CD14-positive monocyte (primary cell): Measurements from ENCODE around the gene GAPT. TPM values are rescaled to one million over a fixed set of nuclear protein-coding genes. Genes with fewer than 3 reads are reported as not detected.

ENCODE experiments used
- DNase-seq, 3 donors: peaks; one replicate each; pipeline ENCODE4 v3.0.0-alpha.2; 2011 to 2022
- H2AFZ ChIP-seq: 2 replicates; pipeline ENCODE4 v1.6.0; 2012; ENCODE audit warnings: mild to moderate bottlenecking, low read depth, low read length, inconsistent platforms; ENCODE audit not compliant: insufficient read depth, poor library complexity, severe bottlenecking
- H3K27ac ChIP-seq, 2 donors: 1 replicate in 1 of 2; 2 replicates in 1 of 2; pipeline ENCODE4 v1.5.1; 2012 to 2013; ENCODE audit warnings: low read length in 2 of 2, control low read depth in 1 of 2, inconsistent platforms in 1 of 2, low read depth in 1 of 2, mild to moderate bottlenecking in 1 of 2
- H3K27me3 ChIP-seq, 2 donors: one replicate each; pipeline versions ENCODE4 v1.6.0 to v1.6.1; 2011 to 2013; ENCODE audit warnings: low read length in 2 of 2; ENCODE audit not compliant: control insufficient read depth in 2 of 2, insufficient read depth in 2 of 2
- H3K36me3 ChIP-seq, 2 donors: replicated peaks in 1 of 2; 1 replicate in 1 of 2; 2 replicates in 1 of 2; pipeline versions ENCODE4 v1.5.1 to v1.6.1; 2012 to 2013; ENCODE audit warnings: low read length in 2 of 2, control low read depth in 1 of 2, inconsistent platforms in 1 of 2, mild to moderate bottlenecking in 1 of 2; ENCODE audit not compliant: insufficient read depth in 2 of 2, control insufficient read depth in 1 of 2
- H3K4me1 ChIP-seq, 2 donors: 1 replicate in 1 of 2; 2 replicates in 1 of 2; pipeline versions ENCODE4 v1.5.1 to v1.6.1; 2012 to 2013; ENCODE audit warnings: low read length in 2 of 2, control low read depth in 1 of 2, inconsistent platforms in 1 of 2, mild to moderate bottlenecking in 1 of 2, moderate library complexity in 1 of 2; ENCODE audit not compliant: insufficient read depth in 2 of 2, control insufficient read depth in 1 of 2
- H3K4me2 ChIP-seq: replicated peaks from 2 replicates; pipeline ENCODE3; 2012; ENCODE audit warnings: low read length, moderate library complexity, mild to moderate bottlenecking; ENCODE audit not compliant: poor library complexity, severe bottlenecking; ENCODE audit errors: extremely low read depth
- H3K4me3 ChIP-seq, 3 experiments: fragments of 200-600 bp in 1 of 3; sonication (generic) in 1 of 3; replicated peaks in 1 of 3; 1 replicate in 2 of 3; 2 replicates in 1 of 3; pipeline ENCODE4 v1.5.1; 2011 to 2013; ENCODE audit warnings: low read length in 3 of 3, mild to moderate bottlenecking in 3 of 3, control low read depth in 2 of 3, low read depth in 2 of 3, inconsistent platforms in 1 of 3, moderate library complexity in 1 of 3
- H3K79me2 ChIP-seq: 2 replicates; pipeline ENCODE4 v1.6.0; 2012; ENCODE audit warnings: mild to moderate bottlenecking, control low read depth, inconsistent platforms, low read length, moderate library complexity; ENCODE audit not compliant: insufficient read depth
- H3K9ac ChIP-seq: 2 replicates; pipeline ENCODE4 v1.6.0; 2017; ENCODE audit warnings: low read length, mild to moderate bottlenecking; ENCODE audit not compliant: insufficient read depth, poor library complexity, severe bottlenecking
- H3K9me3 ChIP-seq, 2 donors: replicated peaks in 1 of 2; 1 replicate in 1 of 2; 2 replicates in 1 of 2; pipeline versions ENCODE4 v1.5.1 to v1.6.1; 2012 to 2013; ENCODE audit warnings: low read length in 2 of 2, control low read depth in 1 of 2; ENCODE audit not compliant: control insufficient read depth in 1 of 2, insufficient read depth in 1 of 2
- H4K20me1 ChIP-seq: 2 replicates; pipeline ENCODE4 v1.6.0; 2012; ENCODE audit warnings: mild to moderate bottlenecking, low read length, control low read depth, moderate library complexity; ENCODE audit not compliant: insufficient read depth
- H3K27ac Mint-ChIP-seq, 7 donors: one replicate each; pipeline ENCODE4 v1.8.0; 2020; ENCODE audit warnings: mild to moderate bottlenecking in 7 of 7, mixed read lengths in 7 of 7, moderate library complexity in 6 of 7, inconsistent platforms in 2 of 7
- H3K27me3 Mint-ChIP-seq, 3 donors: one replicate each; pipeline ENCODE4 v1.8.0; 2021 to 2022; ENCODE audit warnings: low read depth in 3 of 3, mild to moderate bottlenecking in 3 of 3, mixed read lengths in 3 of 3, moderate library complexity in 3 of 3, inconsistent platforms in 1 of 3
- H3K36me3 Mint-ChIP-seq, 2 donors: one replicate each; pipeline ENCODE4 v1.8.0; 2020; ENCODE audit warnings: mixed read lengths in 2 of 2, inconsistent platforms in 1 of 2, mild to moderate bottlenecking in 1 of 2
- H3K4me1 Mint-ChIP-seq: one replicate; pipeline ENCODE4 v1.8.0; 2020; ENCODE audit warnings: mild to moderate bottlenecking, mixed read lengths
- H3K4me3 Mint-ChIP-seq, 2 donors: one replicate each; pipeline ENCODE4 v1.8.0; 2020; ENCODE audit warnings: mild to moderate bottlenecking in 2 of 2, mixed read lengths in 2 of 2, moderate library complexity in 1 of 2
- H3K9me3 Mint-ChIP-seq, 7 donors: one replicate each; pipeline ENCODE4 v1.8.0; 2020 to 2022; ENCODE audit warnings: mixed read lengths in 7 of 7, mild to moderate bottlenecking in 6 of 7, moderate library complexity in 6 of 7, inconsistent platforms in 2 of 7
- CTCF ChIP-seq: fragments of 200-600 bp; IDR thresholded peaks from one replicate; pipeline ENCODE4 v1.8.0; 2022; ENCODE audit warnings: antibody characterized with exemption, mild to moderate bottlenecking
- WGBS: methylation state at CpG from one replicate; pipeline ENCODE4 v1.1.5; 2013; ENCODE audit warnings: missing lambda C conversion rate; ENCODE audit not compliant: insufficient coverage; 5-methylcytosine and 5-hydroxymethylcytosine counted together
- intact Hi-C, 2 donors: fragments of 100-400 bp; cut with micrococcal nuclease; formaldehyde crosslinking; loops; one replicate each; pipeline versions ENCODE4 v1.15.0 to v1.15.1; 2023
- polyA plus RNA-seq, 3 donors: library from polyadenylated mRNA; depleted of rRNA in 1 of 3; unstranded in 2 of 3; stranded (reverse) in 1 of 3; fragments of 300-500 nt in 2 of 3; fragments of >200 nt in 1 of 3; fragmentation: Illumina TruSeq in 2 of 3; gene quantifications; 1 replicate in 2 of 3; 2 replicates in 1 of 3; pipeline ENCODE4 v1.2.3, GENCODE V29; 2012 to 2021

The GAPT gene
- polyA plus RNA-seq, 3 donors, result 46.7 to 173 (median 103) TPM

DNA sequence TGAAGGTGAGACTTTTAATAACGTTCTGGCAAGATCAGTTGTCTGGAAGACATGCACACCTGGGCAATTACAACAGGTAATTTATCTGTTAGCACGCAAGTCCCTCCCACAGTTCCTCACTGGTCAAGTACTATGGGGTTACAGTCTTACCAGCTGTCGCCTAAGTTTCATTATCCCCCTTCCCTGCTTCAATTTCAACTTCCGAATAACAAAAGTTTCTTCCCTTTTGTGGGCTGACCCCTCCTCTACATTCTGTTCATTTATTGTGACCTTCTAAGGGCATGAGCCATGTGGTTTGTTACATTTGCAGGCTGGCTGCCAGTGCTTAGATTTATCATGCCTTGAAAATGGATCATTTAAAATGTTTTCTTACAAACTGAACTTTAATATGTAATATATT, 16.5 kb downstream of the GAPT start:
- H3K4me1 ChIP-seq, result peaks cover 52 to 56% of the 10 kb centered on the region in 2 donors
- Mint-ChIP-seq H3K4me3 (no peak overlapping the region), H3K36me3 (peaks cover 5 to 10% of the 10 kb centered on the region in 2 donors), H3K4me1 (peaks cover 50% of the 10 kb centered on the region), H3K9me3 (peaks cover 4 to 11% (median 9%) of the 10 kb centered on the region in 7 donors), H3K27me3 (no peaks in the 10 kb centered on the region), H3K27ac (peak overlapping the region in 2 of 7 donors; percentile 41 to 55)
- H3K4me3 ChIP-seq, result peak overlapping the region in 1 of 3 experiments; percentile 20
- H3K27me3 ChIP-seq, result no peaks in the 10 kb centered on the region
- peak overlapping the region in 1 of 2 donors; percentile 49 for H3K27ac ChIP-seq
- H3K79me2 ChIP-seq, result peaks cover 9% of the 10 kb centered on the region
- H3K36me3 ChIP-seq, result no peaks in the 10 kb centered on the region
- no peak for TF ChIP-seq CTCF
- H3K9me3 ChIP-seq, result peaks cover 2% of the 10 kb centered on the region in 2 donors
- peak in 1 of 3 donors; percentile 15 for DNase-seq
- peak overlapping the region; percentile 32 for H3K4me2 ChIP-seq
- intact Hi-C loops, result loop anchor here in 1 of 2 donors (5.0 kb wide), 1 partner anchor 35 kb away; no protein-coding TSS in a partner anchor
- H4K20me1 ChIP-seq, result no peaks in the 10 kb centered on the region
- no peak overlapping the region for H3K9ac ChIP-seq
- no peak overlapping the region for H2AFZ ChIP-seq
- 36% methylated on average over 2 of the region's 4 CpGs for WGBS

GRCh38 chr5:58517198-58517597, 26.0 kb downstream of the GAPT start:
- H3K9me3 ChIP-seq, result peaks cover 36 to 54% of the 10 kb centered on the region in 2 donors
- no peaks in the 10 kb centered on the region for H3K79me2 ChIP-seq
- H2AFZ ChIP-seq, result no peak overlapping the region
- no peak overlapping the region for H3K4me2 ChIP-seq
- H3K36me3 ChIP-seq, result no peaks in the 10 kb centered on the region
- Mint-ChIP-seq H3K36me3 (peaks cover 2 to 12% of the 10 kb centered on the region in 2 donors), H3K4me1 (no peaks in the 10 kb centered on the region), H3K9me3 (peaks cover 59 to 79% (median 68%) of the 10 kb centered on the region in 7 donors), H3K27me3 (peaks cover 0 to 1% (median 0%) of the 10 kb centered on the region in 3 donors), H3K4me3 (no peak overlapping the region), H3K27ac (no peak overlapping the region)
- no peak overlapping the region for H3K4me3 ChIP-seq
- no peak overlapping the region for H3K9ac ChIP-seq
- intact Hi-C loops, result no loop called here
- H4K20me1 ChIP-seq, result no peaks in the 10 kb centered on the region
- no peak for DNase-seq
- H3K4me1 ChIP-seq, result no peaks in the 10 kb centered on the region
- no peak for TF ChIP-seq CTCF
- H3K27me3 ChIP-seq, result no peaks in the 10 kb centered on the region
- no peak overlapping the region for H3K27ac ChIP-seq
